Stimulated activated CD4-positive, alpha-beta T cell treated with anti-CD3 and anti-CD28 coated beads, TNF-alpha, amount 100 ng/mL, for 24 hours (primary cell): Measurements from ENCODE around the gene TMEM44.
A peak's percentile ranks its signal among the peaks of the same experiment; 100 is the strongest.

Experiments
- DNase-seq, 3 experiments: peaks; one replicate each; pipeline ENCODE4 v3.0.0-alpha.2; 2020; ENCODE audit warnings: low read depth in 3 of 3

The TMEM44 gene

GRCh38 chr3:194633349-194634004, at the start of gene TMEM44:
Gene TMEM44 (minus strand): TSS chr3:194633419. CDS start chr3:194633215, 204 bp downstream.
- DNase-seq: peak; percentile 23 to 59 (median 25)

DNA sequence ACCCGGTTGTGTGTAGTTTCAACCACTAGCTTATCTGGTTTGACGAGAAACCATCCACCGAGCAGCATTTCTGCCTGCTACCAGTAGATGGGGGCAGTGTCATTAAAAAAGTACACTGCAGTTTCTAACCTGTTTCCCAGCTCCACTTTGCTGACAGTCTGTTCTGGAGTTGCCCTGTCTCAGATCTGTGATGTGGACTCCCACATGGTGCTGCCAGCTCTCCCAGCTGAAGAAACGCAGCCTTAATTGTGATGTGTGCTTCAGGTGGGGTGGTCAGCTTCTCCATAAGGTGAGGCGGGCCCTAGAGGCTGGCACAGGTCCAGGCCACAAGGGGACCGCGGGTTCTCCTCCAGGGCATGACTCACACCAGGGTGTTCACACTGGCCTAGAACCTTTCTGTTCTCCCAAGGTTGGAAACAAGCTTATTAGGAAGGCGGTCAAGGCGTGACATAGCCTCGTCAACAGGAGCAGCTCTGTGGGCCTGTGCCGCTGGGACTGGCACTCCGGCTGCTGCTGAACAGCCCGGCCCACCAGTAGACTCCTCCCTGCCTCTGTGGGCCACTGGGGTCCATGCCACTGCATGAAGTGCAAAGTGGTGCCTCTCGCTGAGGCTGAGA, 49.6 kb upstream of the TMEM44 start:
- peak in 2 of 3 experiments; percentile 53 to 64 for DNase-seq

DNA sequence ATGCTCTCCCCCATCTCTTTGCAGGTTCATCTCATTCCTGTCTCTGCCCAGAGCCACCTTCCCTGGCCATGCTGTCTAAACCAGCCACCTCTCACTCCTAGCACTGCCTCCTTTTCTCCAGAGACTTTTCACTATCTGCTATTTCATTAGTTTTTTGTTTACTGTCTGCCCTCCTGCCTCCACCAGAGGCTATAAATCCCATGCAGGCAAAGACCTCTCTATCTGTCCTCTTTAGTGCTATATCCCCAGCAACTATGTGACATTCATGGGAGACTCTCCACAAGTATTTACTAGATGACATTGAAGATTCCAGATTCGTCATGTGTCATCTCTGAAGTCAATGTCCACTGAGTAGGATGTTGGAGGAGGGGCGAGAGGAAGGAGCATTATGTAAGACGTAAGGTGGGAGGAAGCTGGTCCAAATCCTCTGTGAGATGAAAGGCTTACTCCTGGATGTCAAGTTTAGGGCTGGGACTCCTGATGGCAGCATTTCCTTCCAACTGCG, 49.0 kb upstream of the TMEM44 start:
- no peak for DNase-seq

GRCh38 chr3:194680888-194681615, 47.8 kb upstream of the TMEM44 start:
- no peak for DNase-seq

DNA sequence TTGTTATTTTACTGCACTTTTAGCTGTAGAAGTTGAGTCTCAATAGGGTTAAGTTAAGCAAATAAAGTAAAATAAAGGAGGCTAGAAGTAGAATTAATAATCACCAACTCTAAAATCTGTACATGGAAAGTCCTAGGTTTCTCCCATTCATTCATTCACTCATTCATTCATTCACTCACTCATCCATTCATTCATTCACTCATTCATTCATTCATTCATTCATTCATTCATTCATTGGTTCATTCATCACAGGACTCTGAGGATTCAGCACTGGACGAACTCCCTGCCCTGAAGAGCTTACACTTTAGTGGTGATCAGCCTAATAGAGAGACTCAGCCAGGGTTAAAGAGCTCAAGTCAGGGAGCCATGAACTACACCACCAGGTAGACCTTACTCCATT, 43.3 kb upstream of the TMEM44 start:
- no peak for DNase-seq

DNA sequence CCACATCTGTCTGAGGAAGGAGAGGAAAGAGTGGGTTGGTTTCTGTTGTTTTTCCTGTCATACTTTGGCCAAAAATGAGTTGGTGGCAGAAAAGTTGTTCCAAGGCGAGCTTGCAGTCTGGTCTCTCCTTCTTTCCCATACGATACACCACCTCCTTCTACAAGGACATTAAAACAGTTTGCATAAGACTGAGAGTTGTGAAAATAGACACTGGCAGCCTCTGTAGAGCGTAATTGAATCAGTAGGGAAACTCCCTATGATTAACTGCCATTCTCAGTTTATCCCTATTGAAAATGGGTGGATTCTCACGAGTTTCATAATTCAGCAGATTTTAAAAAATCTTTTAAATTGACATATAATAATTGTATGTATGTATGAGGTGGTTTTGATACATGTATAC, 42.5 kb upstream of the TMEM44 start:
- DNase-seq: no peak

DNA sequence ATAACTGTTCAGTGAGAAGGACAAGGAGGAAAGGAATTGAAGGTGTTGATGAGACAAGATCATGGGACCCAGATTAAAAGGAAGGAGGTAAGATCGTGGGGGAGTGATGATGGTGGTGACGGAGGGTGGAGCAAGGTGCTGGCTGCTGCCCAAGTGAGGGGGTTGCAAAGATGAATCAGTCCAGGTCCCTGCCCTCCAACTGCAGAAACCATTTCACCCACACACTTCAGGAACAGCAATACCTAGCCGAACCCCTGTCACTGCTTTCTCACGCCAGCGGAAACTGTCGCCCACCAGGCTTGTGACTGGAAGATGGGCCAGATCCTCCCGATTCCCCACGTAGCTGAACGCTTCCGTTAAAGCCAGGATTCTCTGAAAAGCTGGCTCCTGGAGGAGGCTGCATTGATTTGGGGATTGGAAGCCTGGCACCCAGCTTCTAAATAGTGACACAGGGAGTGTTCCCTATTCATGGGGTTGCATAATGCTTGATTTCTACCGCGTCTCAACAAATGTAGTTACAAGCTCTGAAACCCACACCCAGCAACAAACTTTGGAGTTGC, 41.9 kb upstream of the TMEM44 start:
- peak in 2 of 3 experiments; percentile 70 to 78 for DNase-seq

- no peak for DNase-seq
These were observed 40.5 kb upstream of the TMEM44 start for GRCh38 chr3:194673761-194674160.

GRCh38 chr3:194672876-194673275, 39.7 kb upstream of the TMEM44 start:
- no peak for DNase-seq

DNA sequence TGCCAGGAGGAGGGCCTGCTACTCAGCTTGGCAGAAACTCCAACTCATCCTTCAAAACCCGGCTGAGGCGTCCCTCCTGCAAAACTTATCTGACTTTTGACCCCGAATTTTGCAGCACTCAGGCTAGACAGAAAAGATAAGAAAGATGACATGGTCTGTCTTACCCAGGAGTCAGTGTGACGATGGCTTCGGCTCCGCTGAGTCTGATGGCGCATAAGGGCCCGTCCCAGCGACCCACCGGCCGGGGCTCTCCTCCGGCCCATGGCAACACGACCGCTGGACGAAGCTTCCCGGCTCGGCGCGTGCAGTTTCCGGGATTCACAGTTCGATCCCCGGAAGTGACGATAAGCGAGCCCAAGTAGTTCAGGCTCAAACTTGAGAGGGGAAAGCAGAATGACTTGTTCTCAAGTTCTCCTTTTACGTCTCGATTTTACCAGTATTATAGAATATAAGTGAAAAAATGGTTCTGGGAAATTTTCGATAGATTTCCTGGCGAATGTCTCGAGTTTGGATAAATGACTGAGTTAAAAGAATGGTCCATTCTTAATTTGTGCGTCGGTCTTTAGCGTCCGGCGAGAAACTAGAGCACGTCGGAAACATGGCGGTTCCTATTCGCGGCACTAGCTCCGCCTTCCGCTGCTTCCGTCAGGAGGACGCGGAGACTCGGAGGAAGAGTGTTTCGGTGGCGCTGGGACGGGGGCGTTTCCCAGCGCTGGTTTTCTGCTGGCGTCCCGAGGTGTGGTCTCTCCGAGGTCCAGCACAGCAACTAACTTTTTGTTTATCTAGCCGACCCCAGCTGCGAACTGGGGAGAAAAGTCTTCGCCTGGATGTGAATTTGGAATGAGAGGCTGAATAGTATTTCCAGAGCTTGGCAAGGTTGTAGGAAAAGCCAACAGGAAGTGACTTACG, 38.9 kb upstream of the TMEM44 start, which contains the start of gene LSG1:
Gene LSG1 (minus strand): TSS at position 292 of the 909 bp plus-strand sequence. CDS start 29 bp downstream, at position 263.
- DNase-seq: peak; percentile 77 to 88 (median 80)

DNA sequence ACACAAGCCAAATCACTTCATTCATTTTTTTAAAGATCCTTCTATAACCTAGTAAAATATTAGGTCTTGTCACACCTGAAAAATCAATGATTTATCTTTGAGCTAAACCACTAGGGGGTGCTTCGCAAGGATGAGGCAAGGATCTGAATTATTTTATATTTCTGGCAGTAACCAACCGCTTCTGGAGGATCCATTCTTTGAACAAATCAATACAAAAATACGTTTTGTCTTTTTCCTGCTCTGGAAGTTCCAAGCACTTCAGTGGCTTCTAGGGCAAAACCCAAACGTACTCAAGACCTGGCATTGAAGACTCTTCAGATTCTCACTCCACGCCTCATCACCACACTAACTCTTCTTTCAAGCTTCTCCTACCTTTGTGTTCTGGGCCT, 38.3 kb upstream of the TMEM44 start:
- DNase-seq: no peak

GRCh38 chr3:194667363-194667762, 34.1 kb upstream of the TMEM44 start:
- DNase-seq: no peak

- DNase-seq: no peak
These were observed 31.6 kb upstream of the TMEM44 start for GRCh38 chr3:194664857-194665256.

- DNase-seq: no peak
These were observed 28.7 kb upstream of the TMEM44 start for GRCh38 chr3:194661946-194662345.

DNA sequence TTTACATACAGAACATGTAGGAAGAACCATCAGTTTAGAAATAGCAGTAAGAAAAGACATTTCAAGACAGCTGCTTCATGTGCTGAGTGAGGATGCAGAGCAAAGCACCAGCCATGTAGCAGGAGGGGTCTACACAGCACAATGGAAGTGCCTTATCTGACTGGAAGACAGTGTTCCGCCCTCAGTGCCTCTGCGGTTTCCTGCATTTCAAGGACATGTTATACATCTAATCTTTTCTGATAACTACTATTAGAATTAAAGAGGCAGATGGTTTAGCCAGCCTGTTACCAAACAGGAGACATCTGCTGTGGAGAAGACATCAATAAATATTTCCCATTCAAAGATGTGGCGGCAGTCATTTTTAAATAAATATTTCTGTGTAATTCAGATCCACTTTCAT, 28.2 kb upstream of the TMEM44 start:
- DNase-seq: no peak

GRCh38 chr3:194659778-194660177, 26.6 kb upstream of the TMEM44 start:
- no peak for DNase-seq

DNA sequence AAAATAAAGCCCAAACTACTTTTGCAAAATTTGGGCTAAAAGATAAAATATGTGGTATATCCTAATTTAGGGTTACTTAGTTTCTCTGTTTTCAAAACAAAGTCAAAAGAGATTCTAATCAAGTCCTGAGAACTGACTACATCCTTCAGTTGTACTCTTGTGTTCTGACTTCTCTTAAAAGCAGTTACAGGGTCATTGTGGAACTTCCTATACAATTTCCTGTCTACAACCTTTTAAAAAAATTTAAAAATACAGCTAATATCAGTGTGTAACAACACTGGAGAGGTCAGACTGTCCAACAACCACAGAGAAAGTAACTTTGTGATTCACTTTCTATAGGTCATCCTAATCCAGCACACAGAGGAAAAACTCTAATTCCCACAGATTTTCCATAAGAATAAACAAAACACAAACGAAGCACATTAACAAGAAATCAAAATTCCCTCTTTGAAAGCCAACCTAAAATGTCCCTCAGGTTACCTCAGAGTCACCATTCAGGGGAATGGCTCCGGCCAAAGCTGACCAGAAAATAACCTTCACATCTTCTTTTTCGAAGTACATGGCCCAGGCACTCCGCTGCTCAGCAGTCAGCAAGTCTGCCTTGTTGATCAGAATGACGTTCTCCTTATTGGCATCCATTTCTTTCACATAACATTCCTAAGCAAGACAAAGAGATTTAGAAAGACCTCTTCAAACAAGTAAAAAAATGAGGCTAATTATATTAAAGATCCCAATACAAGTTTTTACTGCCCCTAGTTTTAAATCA, 25.4 kb upstream of the TMEM44 start:
- DNase-seq: no peak

GRCh38 chr3:194657439-194657838, 24.2 kb upstream of the TMEM44 start:
- no peak for DNase-seq

- no peak for DNase-seq
These were observed 21.2 kb upstream of the TMEM44 start for GRCh38 chr3:194654443-194654842.

DNA sequence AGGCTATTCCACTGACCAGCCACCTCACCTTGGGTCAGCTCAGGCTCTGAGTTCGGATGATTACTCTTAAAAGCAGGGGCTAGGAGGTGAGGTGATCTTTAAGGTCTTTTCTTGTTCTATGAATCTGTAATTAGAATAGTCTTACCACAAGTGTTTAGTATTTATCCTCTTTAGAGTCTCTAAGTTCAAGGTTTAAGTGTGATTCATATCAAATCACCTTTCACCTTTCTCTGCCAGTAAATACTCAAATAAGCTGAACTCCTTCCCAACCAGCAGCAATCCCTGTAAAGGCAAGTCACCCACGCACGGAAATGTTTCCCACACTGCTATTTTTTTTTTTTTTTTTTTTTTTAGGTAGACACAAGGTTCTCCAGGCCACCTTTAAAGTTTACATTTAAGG, 14.5 kb upstream of the TMEM44 start:
- no peak for DNase-seq
